Activated CD4-positive, alpha-beta T cell treated with anti-CD3 and anti-CD28 coated beads for 36 hours (primary cell): ENCODE data around the gene HIVEP2. TPM values are rescaled to one million over a fixed set of nuclear protein-coding genes. Genes with fewer than 3 reads are reported as not detected.

Experiments used
- ATAC-seq: fragments of 200-7000 bp; cut with Tn5 transposase; one replicate; pipeline ENCODE4 v1.10.0; 2021; ENCODE audit warnings: mild to moderate bottlenecking, moderate library complexity
- CTCF ChIA-PET: fragments of 350-600 bp; sonication (Branson Sonifier 250); formaldehyde crosslinking; loops from one replicate; lab custom pipeline; 2021; ENCODE audit warnings: antibody characterized with exemption; lab: Charles Lee
- POLR2A ChIA-PET: fragments of 350-600 bp; sonication (Branson Sonifier 250); formaldehyde crosslinking; loops from one replicate; lab custom pipeline; 2021; ENCODE audit warnings: antibody characterized with exemption, inconsistent platforms; lab: Charles Lee
- DNase-seq: peaks from one replicate; pipeline ENCODE4 v3.0.0-alpha.2; 2020
- H3K27ac Mint-ChIP-seq: one replicate; pipeline ENCODE4 v1.8.0; 2021; ENCODE audit warnings: mixed read lengths
- H3K27me3 Mint-ChIP-seq: one replicate; pipeline ENCODE4 v1.8.0; 2021; ENCODE audit warnings: mixed read lengths
- H3K36me3 Mint-ChIP-seq: one replicate; pipeline ENCODE4 v1.8.0; 2021; ENCODE audit warnings: low read depth, mixed read lengths
- H3K4me1 Mint-ChIP-seq: one replicate; pipeline ENCODE4 v1.8.0; 2021; ENCODE audit warnings: mixed read lengths
- H3K4me3 Mint-ChIP-seq: one replicate; pipeline ENCODE4 v1.8.0; 2021; ENCODE audit warnings: mild to moderate bottlenecking, moderate library complexity, mixed read lengths
- H3K9me3 Mint-ChIP-seq: one replicate; pipeline ENCODE4 v1.8.0; 2021; ENCODE audit warnings: low read depth, mixed read lengths
- intact Hi-C, 2 experiments: fragments of 100-400 bp; cut with DNase I in 1 of 2; cut with micrococcal nuclease in 1 of 2; formaldehyde crosslinking; loops; one replicate each; pipeline versions ENCODE4 v1.14.2 to v1.15.1; 2022 to 2024; cut with DNase I, micrococcal nuclease
- total RNA-seq, 2 experiments: library from RNA; stranded (reverse); gene quantifications; one replicate each; pipeline ENCODE4 v1.2.3, GENCODE V29; 2021

HIVEP2 gene
- total RNA-seq, 2 experiments from 2014 or later: 30.7 to 33.6 TPM

- ATAC-seq: no peak
- peak overlapping the region; percentile 16 for H3K4me3 Mint-ChIP-seq
- CTCF ChIA-PET: interaction anchor here (1.0 to 1.3 kb wide), 5 partner anchors 11 to 131 kb away, joined by 3 to 7 read pairs (median 4); no protein-coding TSS in a partner anchor
- POLR2A ChIA-PET: no interaction called here
- intact Hi-C loops: loop anchor here (1.0 to 10.0 kb wide), 7 partner anchors 10 to 312 kb away; no protein-coding TSS in a partner anchor
- DNase-seq: peak; percentile 61
- no peaks in the 10 kb centered on the region for H3K9me3 Mint-ChIP-seq
- H3K27ac Mint-ChIP-seq: peak overlapping the region; percentile 92
- peaks cover 74% of the 10 kb centered on the region for H3K4me1 Mint-ChIP-seq
- H3K27me3 Mint-ChIP-seq: no peaks in the 10 kb centered on the region
- peaks cover 27% of the 10 kb centered on the region for H3K36me3 Mint-ChIP-seq
Observed at GRCh38 chr6:142822842-142823241, 122.1 kb downstream of the HIVEP2 start.

GRCh38 chr6:142822383-142822782 is 122.6 kb downstream of the HIVEP2 start:
- ChIA-PET CTCF (interaction anchor here (1.0 to 1.3 kb wide), 5 partner anchors 11 to 130 kb away, joined by 3 to 7 read pairs (median 4); no protein-coding TSS in a partner anchor), POLR2A (no interaction called here)
- intact Hi-C loops: loop anchor here (1.0 to 10.0 kb wide), 7 partner anchors 11 to 312 kb away; no protein-coding TSS in a partner anchor
- ATAC-seq (peak; percentile 55), DNase-seq (no peak)
- Mint-ChIP-seq H3K27me3 (no peaks in the 10 kb centered on the region), H3K9me3 (no peaks in the 10 kb centered on the region), H3K4me3 (peak overlapping the region; percentile 16), H3K36me3 (peaks cover 29% of the 10 kb centered on the region), H3K4me1 (peaks cover 74% of the 10 kb centered on the region), H3K27ac (peak overlapping the region; percentile 92)

DNA sequence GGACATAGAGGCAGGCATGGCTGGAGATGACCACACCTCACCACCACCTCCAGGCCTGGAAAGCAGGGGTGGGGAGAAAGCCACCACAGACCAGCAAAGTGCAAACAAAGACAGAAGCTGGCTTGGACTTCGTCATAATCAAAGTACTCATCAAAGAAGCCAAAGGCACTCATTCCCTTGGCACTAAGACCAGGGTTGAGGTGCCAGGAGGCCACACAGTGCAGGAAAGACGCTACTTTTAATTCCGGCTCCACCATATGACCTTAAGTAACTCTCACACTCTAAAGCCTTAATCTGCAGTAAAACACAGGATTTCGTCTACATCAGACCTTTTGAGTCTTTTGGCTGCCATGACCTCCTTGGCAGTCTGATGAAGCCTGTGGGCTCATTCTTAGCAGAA is 123.1 kb downstream of the HIVEP2 start:
- ATAC-seq (peak; percentile 13), DNase-seq (no peak)
- Mint-ChIP-seq H3K36me3 (peaks cover 31% of the 10 kb centered on the region), H3K4me1 (peaks cover 75% of the 10 kb centered on the region), H3K27ac (peak overlapping the region; percentile 78), H3K4me3 (peak overlapping the region; percentile 7), H3K27me3 (no peaks in the 10 kb centered on the region), H3K9me3 (no peaks in the 10 kb centered on the region)
- ChIA-PET CTCF (interaction anchor here (0.6 to 1.6 kb wide), 3 partner anchors 26 to 130 kb away, joined by 3 to 4 read pairs (median 3); no protein-coding TSS in a partner anchor), POLR2A (no interaction called here)
- intact Hi-C loops: loop anchor here (1.0 to 10.0 kb wide), 10 partner anchors 11 to 313 kb away; no protein-coding TSS in a partner anchor

GRCh38 chr6:142821164-142821716 is 123.7 kb downstream of the HIVEP2 start:
- Mint-ChIP-seq H3K4me1 (peaks cover 77% of the 10 kb centered on the region), H3K9me3 (no peaks in the 10 kb centered on the region), H3K27me3 (no peaks in the 10 kb centered on the region), H3K36me3 (peaks cover 37% of the 10 kb centered on the region), H3K27ac (peak overlapping the region; percentile 96), H3K4me3 (no peak overlapping the region)
- intact Hi-C loops: loop anchor here (2.0 to 10.0 kb wide), 6 partner anchors 30 to 314 kb away; no protein-coding TSS in a partner anchor
- CTCF ChIA-PET: interaction anchor here (0.6 to 3.5 kb wide), 10 partner anchors 18 to 63 kb away, joined by 3 to 10 read pairs (median 4); no protein-coding TSS in a partner anchor
- ATAC-seq: no peak
- POLR2A ChIA-PET: no interaction called here
- DNase-seq: no peak

DNA sequence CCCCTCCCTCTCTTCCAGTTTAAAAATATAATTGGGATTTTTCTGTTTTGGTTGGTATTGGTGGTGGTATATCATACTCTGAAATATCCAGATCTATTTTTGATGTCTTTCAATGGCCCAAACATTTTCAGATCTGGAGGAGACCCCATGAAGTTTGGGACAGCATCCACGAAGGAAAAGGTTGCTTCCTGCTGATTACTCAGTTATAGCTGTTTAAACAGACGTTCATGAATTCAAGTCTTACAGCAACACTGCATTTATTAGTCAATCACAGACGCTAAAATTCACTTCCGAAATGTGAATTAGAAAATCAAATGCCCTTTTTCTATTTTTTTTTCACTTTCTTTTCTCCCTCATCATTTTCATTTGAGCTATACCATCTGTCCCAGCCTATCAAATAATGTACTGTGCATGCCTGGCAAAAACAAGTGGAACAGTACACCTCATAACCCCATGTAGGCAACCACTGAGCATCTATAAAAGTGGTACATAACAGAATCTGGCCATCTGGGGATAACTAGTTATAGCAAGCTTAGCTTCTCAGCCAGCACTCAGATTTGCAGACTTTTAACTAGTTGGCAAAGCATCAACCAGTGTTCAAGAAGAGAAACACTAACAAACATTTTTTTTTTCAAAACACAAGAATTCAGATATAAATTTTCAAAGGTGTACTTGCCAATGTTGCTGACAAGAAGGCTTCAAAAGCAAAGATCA is 124.5 kb downstream of the HIVEP2 start:
- H3K27ac Mint-ChIP-seq: peak overlapping the region; percentile 96
- DNase-seq (no peak), ATAC-seq (peak; percentile 37)
- H3K27me3 Mint-ChIP-seq: no peaks in the 10 kb centered on the region
- intact Hi-C loops: loop anchor here (1.0 to 10.0 kb wide), 10 partner anchors 18 to 314 kb away; no protein-coding TSS in a partner anchor
- H3K4me1 Mint-ChIP-seq: peaks cover 83% of the 10 kb centered on the region
- H3K4me3 Mint-ChIP-seq: peak overlapping the region; percentile 78
- H3K9me3 Mint-ChIP-seq: no peaks in the 10 kb centered on the region
- ChIA-PET POLR2A (interaction anchor here (0.7 to 1.9 kb wide), 6 partner anchors 10 to 239 kb away, joined by 3 to 7 read pairs (median 5); no protein-coding TSS in a partner anchor), CTCF (interaction anchor here (0.6 to 3.5 kb wide), 15 partner anchors 9 to 128 kb away, joined by 3 to 10 read pairs (median 4); no protein-coding TSS in a partner anchor)
- peaks cover 38% of the 10 kb centered on the region for H3K36me3 Mint-ChIP-seq

GRCh38 chr6:142819603-142820337 is 125.2 kb downstream of the HIVEP2 start:
- peak; percentile 62 for ATAC-seq
- Mint-ChIP-seq H3K27ac (peak overlapping the region; percentile 96), H3K36me3 (peaks cover 44% of the 10 kb centered on the region), H3K4me1 (peaks cover 83% of the 10 kb centered on the region), H3K4me3 (peak overlapping the region; percentile 78), H3K9me3 (peaks cover 3% of the 10 kb centered on the region), H3K27me3 (no peaks in the 10 kb centered on the region)
- intact Hi-C loops: loop anchor here (1.0 to 10.0 kb wide), 11 partner anchors 8 to 315 kb away; no protein-coding TSS in a partner anchor
- CTCF ChIA-PET: interaction anchor here (0.7 to 3.5 kb wide), 18 partner anchors 9 to 345 kb away, joined by 3 to 10 read pairs (median 4); no protein-coding TSS in a partner anchor
- peak; percentile 70 for DNase-seq
- POLR2A ChIA-PET: interaction anchor here (0.6 to 1.9 kb wide), 11 partner anchors 9 to 240 kb away, joined by 3 to 7 read pairs (median 4); no protein-coding TSS in a partner anchor

- peak overlapping the region; percentile 28 for H3K27ac Mint-ChIP-seq
- H3K4me3 Mint-ChIP-seq: no peak overlapping the region
- POLR2A ChIA-PET: no interaction called here
- CTCF ChIA-PET: interaction anchor here (1.0 to 1.5 kb wide), 2 partner anchors 10 to 40 kb away, joined by 3 read pairs; no protein-coding TSS in a partner anchor
- H3K9me3 Mint-ChIP-seq: peaks cover 5% of the 10 kb centered on the region
- intact Hi-C loops: no loop called here
- no peaks in the 10 kb centered on the region for H3K27me3 Mint-ChIP-seq
- peaks cover 90% of the 10 kb centered on the region for H3K4me1 Mint-ChIP-seq
- DNase-seq: no peak
- peaks cover 50% of the 10 kb centered on the region for H3K36me3 Mint-ChIP-seq
- ATAC-seq: no peak
Observed at GRCh38 chr6:142816486-142816885, 128.5 kb downstream of the HIVEP2 start.

DNA sequence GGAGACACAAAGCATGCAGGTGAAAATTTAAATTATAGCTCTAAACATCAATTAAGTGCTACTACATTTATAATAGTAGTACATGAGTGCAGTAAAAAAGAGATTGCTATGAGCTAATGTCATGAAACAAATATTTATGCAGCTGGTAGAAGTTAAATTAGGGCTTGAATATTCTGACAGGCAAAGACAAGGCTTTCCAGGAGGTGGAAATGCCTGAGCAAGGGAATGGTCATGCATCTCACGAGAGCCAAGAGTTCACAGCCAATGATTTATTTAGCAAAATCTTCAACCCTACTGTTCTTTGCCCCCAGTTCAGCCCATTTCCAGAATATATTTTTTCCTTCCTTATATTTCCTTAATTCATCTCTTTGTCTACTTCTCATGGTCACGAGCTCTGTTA is 128.9 kb downstream of the HIVEP2 start:
- peak overlapping the region; percentile 35 for H3K27ac Mint-ChIP-seq
- CTCF ChIA-PET: interaction anchor here (1.0 to 1.5 kb wide), 2 partner anchors 9 to 40 kb away, joined by 3 read pairs; no protein-coding TSS in a partner anchor

GRCh38 chr6:142811923-142812322 is 133.1 kb downstream of the HIVEP2 start:
- peak overlapping the region; percentile 39 for H3K4me3 Mint-ChIP-seq
- no peaks in the 10 kb centered on the region for H3K27me3 Mint-ChIP-seq
- peaks cover 95% of the 10 kb centered on the region for H3K4me1 Mint-ChIP-seq
- peaks cover 9% of the 10 kb centered on the region for H3K9me3 Mint-ChIP-seq
- peaks cover 62% of the 10 kb centered on the region for H3K36me3 Mint-ChIP-seq
- ChIA-PET POLR2A (interaction anchor here (1.3 kb wide), 1 partner anchor 10 kb away, joined by 5 read pairs; no protein-coding TSS in a partner anchor), CTCF (interaction anchor here (0.7 to 1.8 kb wide), 3 partner anchors 8 to 24 kb away, joined by 3 to 8 read pairs (median 3); no protein-coding TSS in a partner anchor)
- DNase-seq: no peak
- intact Hi-C loops: loop anchor here (1.0 kb wide), 2 partner anchors 7 to 10 kb away; no protein-coding TSS in a partner anchor
- ATAC-seq: no peak
- peak overlapping the region; percentile 78 for H3K27ac Mint-ChIP-seq

More for the DNA sequence above, 128.9 kb downstream of the HIVEP2 start:
- DNase-seq (no peak), ATAC-seq (no peak)
- peaks cover 47% of the 10 kb centered on the region for H3K36me3 Mint-ChIP-seq
- H3K9me3 Mint-ChIP-seq: peaks cover 5% of the 10 kb centered on the region
- POLR2A ChIA-PET: no interaction called here
- no peak overlapping the region for H3K4me3 Mint-ChIP-seq
- intact Hi-C loops: no loop called here
- peaks cover 90% of the 10 kb centered on the region for H3K4me1 Mint-ChIP-seq
- H3K27me3 Mint-ChIP-seq: no peaks in the 10 kb centered on the region

DNA sequence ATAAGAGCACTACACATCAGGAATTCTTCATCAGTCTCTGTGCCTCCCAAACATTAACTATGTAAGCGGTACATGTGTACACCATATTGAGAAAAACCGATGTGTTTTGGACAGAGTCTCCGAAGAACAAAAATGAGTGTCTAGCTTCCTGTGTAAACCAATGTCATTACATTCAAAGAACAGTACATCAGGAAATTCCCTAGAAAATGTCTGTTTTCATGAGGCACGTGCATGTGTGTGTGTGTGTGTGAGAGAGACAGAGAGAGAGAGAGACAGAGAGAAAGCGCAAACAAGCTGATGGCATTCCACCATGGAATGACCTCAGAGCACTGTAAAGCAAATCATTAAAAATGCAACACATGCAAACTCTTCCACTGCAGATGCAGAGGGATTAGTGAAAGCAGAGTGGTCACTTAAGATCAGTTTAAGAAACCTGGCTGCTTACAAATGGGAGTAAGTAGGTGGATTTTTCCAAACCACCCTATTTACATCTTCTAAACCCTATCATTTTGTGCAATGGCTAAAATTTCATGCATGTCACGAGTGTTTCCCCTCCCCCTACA is 133.9 kb downstream of the HIVEP2 start:
- intact Hi-C loops: loop anchor here (1.0 kb wide), 2 partner anchors 8 to 9 kb away; no protein-coding TSS in a partner anchor
- ATAC-seq (peak; percentile 85), DNase-seq (peak; percentile 43)
- ChIA-PET CTCF (interaction anchor here (1.2 to 1.8 kb wide), 4 partner anchors 9 to 72 kb away, joined by 3 to 8 read pairs (median 4); no protein-coding TSS in a partner anchor), POLR2A (interaction anchor here (1.3 to 1.6 kb wide), 2 partner anchors 9 kb away, joined by 5 to 6 read pairs; no protein-coding TSS in a partner anchor)
- H3K4me3 Mint-ChIP-seq: peak overlapping the region; percentile 39
- H3K27me3 Mint-ChIP-seq: no peaks in the 10 kb centered on the region
- H3K4me1 Mint-ChIP-seq: peaks cover 92% of the 10 kb centered on the region
- H3K9me3 Mint-ChIP-seq: peaks cover 11% of the 10 kb centered on the region
- H3K27ac Mint-ChIP-seq: peak overlapping the region; percentile 78
- H3K36me3 Mint-ChIP-seq: peaks cover 59% of the 10 kb centered on the region
